Type B pancreatic cell (in vitro differentiated cells): Measurements from ENCODE around the gene HCFC1. TPM values are rescaled to one million over a fixed set of nuclear protein-coding genes. Genes with fewer than 3 reads are reported as not detected.

ENCODE experiments used
- DNase-seq: peaks from one replicate; pipeline ENCODE4 v3.0.0; 2021; ENCODE audit warnings: mixed read lengths; ENCODE audit not compliant: unreplicated experiment; ENCODE audit errors: extremely low spot score
- H3K27ac Mint-ChIP-seq: 2 replicates; pipeline ENCODE4 v1.8.0; 2021; ENCODE audit warnings: mild to moderate bottlenecking, mixed read lengths
- H3K27me3 Mint-ChIP-seq: 2 replicates; pipeline ENCODE4 v1.8.0; 2021; ENCODE audit warnings: mixed read lengths
- H3K36me3 Mint-ChIP-seq: 2 replicates; pipeline ENCODE4 v1.8.0; 2021; ENCODE audit warnings: mixed read lengths
- H3K4me1 Mint-ChIP-seq: one replicate; pipeline ENCODE4 v1.8.0; 2021; ENCODE audit warnings: mixed read lengths; ENCODE audit not compliant: unreplicated experiment
- H3K4me3 Mint-ChIP-seq: 2 replicates; pipeline ENCODE4 v1.8.0; 2021; ENCODE audit warnings: mild to moderate bottlenecking, mixed read lengths
- H3K9me3 Mint-ChIP-seq: 2 replicates; pipeline ENCODE4 v1.8.0; 2021; ENCODE audit warnings: mixed read lengths
- total RNA-seq: library from RNA; stranded (reverse); gene quantifications from 2 replicates; pipeline ENCODE4 v1.2.1, GENCODE V29; 2021; ENCODE audit warnings: low replicate concordance
- TF ChIP-seq, protein P1 (sequence below): fragments of 200-600 bp; sonication (generic); conservative IDR thresholded peaks from 2 replicates; pipeline ENCODE4 v1.5.0; 2021; ENCODE audit warnings: antibody characterized with exemption, mild to moderate bottlenecking

Gene HCFC1
- total RNA-seq, 1 donor from 2014 or later: 98.0 TPM

DNA sequence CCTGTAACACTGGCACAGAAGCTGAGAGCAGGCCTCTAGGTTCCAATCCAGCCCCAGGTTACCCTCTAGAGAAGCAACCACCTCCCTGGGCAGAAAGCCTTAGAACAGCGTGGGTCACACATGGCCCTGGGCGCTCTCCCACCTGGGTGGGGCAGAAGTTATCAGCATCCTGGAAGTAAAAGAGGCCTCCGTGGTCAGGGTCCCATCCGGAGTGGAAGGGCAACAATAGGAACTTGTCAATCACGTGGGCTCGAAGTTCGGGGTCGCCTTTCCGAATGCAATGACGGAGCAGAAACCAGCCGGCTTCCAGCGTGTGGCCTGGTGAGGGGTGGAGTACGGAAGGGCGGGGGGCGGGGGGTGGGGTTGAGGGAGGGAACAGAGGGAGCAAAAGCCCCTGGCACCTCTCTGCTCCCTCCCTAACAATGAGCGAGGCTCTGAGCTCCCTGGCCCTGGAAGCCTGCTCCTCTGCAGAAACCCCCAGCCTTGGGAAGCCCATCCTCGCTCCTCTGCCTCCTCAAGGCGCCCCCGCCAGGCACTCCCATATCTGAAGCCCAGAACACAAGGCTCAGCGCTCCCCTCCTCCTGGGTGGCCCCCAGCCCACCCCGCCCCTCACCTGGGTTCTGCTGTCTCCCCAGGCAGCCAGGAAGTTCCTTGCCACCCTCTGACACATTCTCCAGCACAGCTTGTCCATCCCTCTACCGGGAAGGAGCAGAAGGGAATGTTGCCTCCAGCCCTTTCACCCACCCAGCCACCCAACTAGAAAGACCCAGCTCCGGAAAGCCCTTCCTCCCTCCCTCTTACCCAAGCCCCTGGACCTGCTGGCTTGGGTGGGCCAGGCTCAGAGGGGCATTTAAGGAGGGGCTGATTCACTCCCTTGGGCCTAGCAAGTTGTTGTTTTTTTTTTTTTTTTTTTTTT, 30.0 kb downstream of the HCFC1 start:
- peak overlapping the region; percentile 76 for H3K27ac Mint-ChIP-seq
- H3K9me3 Mint-ChIP-seq: no peaks in the 10 kb centered on the region
- no peak overlapping the region for H3K4me3 Mint-ChIP-seq

DNA sequence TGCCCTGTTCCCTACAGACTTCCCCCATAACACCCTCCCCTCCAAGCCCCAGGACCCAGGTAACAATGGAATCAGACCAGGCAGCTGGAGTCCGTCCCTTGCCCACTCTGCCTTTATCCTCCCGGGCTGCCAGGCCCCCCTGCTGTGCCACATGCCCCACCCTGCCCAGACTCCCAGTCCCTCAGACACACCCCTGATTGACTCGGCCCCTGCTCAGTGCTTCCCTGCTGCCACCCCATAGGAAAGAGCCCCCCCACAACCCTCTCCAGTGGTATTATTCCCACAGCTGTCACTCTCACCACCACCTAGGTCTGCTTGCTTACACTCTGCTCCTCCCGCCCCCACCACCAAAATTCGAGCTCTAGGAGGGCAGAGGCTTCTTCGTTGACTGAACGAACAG, 32.0 kb downstream of the HCFC1 start:
- TF ChIP-seq, protein P1, sequence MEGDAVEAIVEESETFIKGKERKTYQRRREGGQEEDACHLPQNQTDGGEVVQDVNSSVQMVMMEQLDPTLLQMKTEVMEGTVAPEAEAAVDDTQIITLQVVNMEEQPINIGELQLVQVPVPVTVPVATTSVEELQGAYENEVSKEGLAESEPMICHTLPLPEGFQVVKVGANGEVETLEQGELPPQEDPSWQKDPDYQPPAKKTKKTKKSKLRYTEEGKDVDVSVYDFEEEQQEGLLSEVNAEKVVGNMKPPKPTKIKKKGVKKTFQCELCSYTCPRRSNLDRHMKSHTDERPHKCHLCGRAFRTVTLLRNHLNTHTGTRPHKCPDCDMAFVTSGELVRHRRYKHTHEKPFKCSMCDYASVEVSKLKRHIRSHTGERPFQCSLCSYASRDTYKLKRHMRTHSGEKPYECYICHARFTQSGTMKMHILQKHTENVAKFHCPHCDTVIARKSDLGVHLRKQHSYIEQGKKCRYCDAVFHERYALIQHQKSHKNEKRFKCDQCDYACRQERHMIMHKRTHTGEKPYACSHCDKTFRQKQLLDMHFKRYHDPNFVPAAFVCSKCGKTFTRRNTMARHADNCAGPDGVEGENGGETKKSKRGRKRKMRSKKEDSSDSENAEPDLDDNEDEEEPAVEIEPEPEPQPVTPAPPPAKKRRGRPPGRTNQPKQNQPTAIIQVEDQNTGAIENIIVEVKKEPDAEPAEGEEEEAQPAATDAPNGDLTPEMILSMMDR: no peak
- no peaks in the 10 kb centered on the region for H3K27me3 Mint-ChIP-seq
- no peak for DNase-seq
- no peaks in the 10 kb centered on the region for H3K36me3 Mint-ChIP-seq
- H3K27ac Mint-ChIP-seq: no peak overlapping the region
- H3K9me3 Mint-ChIP-seq: no peaks in the 10 kb centered on the region
- H3K4me1 Mint-ChIP-seq: no peaks in the 10 kb centered on the region
- no peak overlapping the region for H3K4me3 Mint-ChIP-seq

More for the DNA sequence above, 30.0 kb downstream of the HCFC1 start:
- H3K36me3 Mint-ChIP-seq: no peaks in the 10 kb centered on the region
- TF ChIP-seq, protein P1: no peak
- no peaks in the 10 kb centered on the region for H3K4me1 Mint-ChIP-seq
- H3K27me3 Mint-ChIP-seq: no peaks in the 10 kb centered on the region
- no peak for DNase-seq

DNA sequence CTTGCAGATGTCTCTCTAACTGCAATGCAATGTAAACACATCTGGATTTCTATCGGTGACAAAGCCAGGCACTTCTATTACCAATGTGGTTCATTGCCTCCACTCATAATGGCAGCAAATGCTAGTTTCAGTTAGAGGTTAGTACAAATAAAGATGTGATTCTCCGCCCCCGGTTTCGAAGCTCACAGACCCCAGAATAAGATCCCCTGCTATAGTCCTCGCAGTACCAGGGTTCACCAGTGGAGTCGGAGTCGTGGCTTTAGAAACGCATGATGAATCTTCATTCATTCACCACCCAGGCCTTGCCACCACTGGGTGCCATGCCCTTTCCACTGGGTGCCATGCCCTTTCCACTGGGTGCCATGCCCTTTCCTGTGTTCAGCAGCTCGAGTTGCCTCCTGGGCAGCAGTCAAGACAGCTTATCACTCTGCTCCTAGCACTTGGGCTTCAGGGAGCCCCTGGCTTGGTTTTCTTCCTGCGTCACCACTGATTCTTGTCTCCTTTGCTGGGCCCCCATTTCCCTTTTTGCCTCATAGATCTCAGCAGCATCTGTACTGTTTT, 33.3 kb downstream of the HCFC1 start:
- DNase-seq: no peak
- Mint-ChIP-seq H3K36me3 (no peaks in the 10 kb centered on the region), H3K27ac (no peak overlapping the region), H3K27me3 (no peaks in the 10 kb centered on the region), H3K4me1 (no peaks in the 10 kb centered on the region), H3K4me3 (no peak overlapping the region), H3K9me3 (no peaks in the 10 kb centered on the region)
- TF ChIP-seq, protein P1: peak; percentile 38

DNA sequence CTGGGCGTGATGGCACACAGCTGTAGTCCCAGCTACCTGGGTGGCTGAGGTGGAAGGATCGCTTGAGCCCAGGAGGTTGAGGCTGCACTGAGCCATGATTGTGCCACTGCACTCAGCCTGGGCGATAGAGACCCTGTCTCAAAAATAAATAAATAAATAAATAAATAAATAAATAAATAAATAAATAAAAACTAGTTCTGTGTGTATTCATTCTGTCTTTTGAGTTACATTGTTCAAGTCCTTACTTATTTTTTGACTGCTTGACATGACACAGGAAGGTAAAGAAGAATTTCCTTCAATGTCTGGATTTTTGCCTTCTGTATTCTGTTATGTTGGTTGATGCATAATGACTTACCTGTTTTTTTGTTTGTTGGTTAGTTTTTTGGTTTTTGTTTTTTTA, 34.6 kb downstream of the HCFC1 start:
- Mint-ChIP-seq H3K4me3 (no peak overlapping the region), H3K27me3 (no peaks in the 10 kb centered on the region), H3K27ac (no peak overlapping the region), H3K36me3 (no peaks in the 10 kb centered on the region), H3K9me3 (no peaks in the 10 kb centered on the region), H3K4me1 (no peaks in the 10 kb centered on the region)
- TF ChIP-seq, protein P1: no peak
- DNase-seq: no peak

DNA sequence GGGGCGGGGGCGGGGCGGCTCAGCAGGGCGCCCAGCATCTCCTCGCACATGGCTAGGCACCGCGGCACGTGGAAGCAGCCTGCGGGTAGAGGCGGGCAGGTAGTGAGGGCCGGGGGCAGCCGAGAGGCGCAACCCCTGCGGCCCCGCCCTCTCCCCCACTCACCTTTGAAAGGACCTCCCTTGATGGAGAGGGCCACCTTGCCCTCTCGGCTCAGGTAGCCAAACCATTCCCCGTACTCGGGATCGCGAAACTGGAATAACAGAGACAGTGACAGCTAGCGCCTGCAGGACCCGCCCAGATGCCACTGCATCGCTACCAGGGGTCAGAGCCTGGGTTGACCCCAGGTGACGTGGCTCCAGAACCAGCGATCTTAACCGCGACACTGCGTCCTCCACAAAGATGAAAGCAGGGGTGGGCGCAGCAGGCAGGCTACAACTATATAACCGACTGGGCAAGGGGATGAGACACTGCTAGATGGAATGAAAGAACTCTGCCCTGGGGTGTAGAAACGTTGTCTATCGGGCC, 36.2 kb downstream of the HCFC1 start:
- Mint-ChIP-seq H3K36me3 (peaks cover 4% of the 10 kb centered on the region), H3K27me3 (no peaks in the 10 kb centered on the region), H3K27ac (no peak overlapping the region), H3K4me1 (no peaks in the 10 kb centered on the region), H3K4me3 (peak overlapping the region; percentile 80), H3K9me3 (no peaks in the 10 kb centered on the region)
- DNase-seq: no peak
- TF ChIP-seq, protein P1: no peak
